HepG2 (cell line): ENCODE results near the gene EEF1A2. TPM values are rescaled to one million over a fixed set of nuclear protein-coding genes. Genes with fewer than 3 reads are reported as not detected.
A peak's percentile ranks its signal among the peaks of the same experiment; 100 is the strongest.

Experiments used
- ARNT ChIP-seq: fragments of 450-650 bp; IDR thresholded peaks from 2 replicates; pipeline ENCODE4 v1.6.1; 2017
- GATAD2A ChIP-seq: IDR thresholded peaks from 2 replicates; pipeline ENCODE4 v1.6.1; 2016
- JUN ChIP-seq: sonication (generic); formaldehyde crosslinking; IDR thresholded peaks from 2 replicates; pipeline ENCODE4 v1.4.0; 2020; ENCODE audit warnings: mild to moderate bottlenecking, missing genetic modification reagents
- KLF11 ChIP-seq: IDR thresholded peaks from 2 replicates; pipeline ENCODE4 v1.6.1; 2016; ENCODE audit warnings: missing compliant biosample characterization
- PBX2 ChIP-seq: IDR thresholded peaks from 2 replicates; pipeline ENCODE4 v1.6.1; 2016; ENCODE audit warnings: control low read depth
- PHB2 ChIP-seq: fragments of 450-650 bp; IDR thresholded peaks from 2 replicates; pipeline ENCODE4 v1.6.1; 2018; ENCODE audit not compliant: partially characterized antibody
- RAD51 ChIP-seq: fragments of 450-650 bp; IDR thresholded peaks from 2 replicates; pipeline ENCODE4 v1.6.1; 2016; ENCODE audit warnings: borderline replicate concordance
- RFXAP ChIP-seq: sonication (generic); formaldehyde crosslinking; IDR thresholded peaks from 2 replicates; pipeline ENCODE4 v1.4.0; 2020; ENCODE audit warnings: missing genetic modification reagents, borderline replicate concordance
- SKIL ChIP-seq: sonication (generic); formaldehyde crosslinking; IDR thresholded peaks from 2 replicates; pipeline ENCODE4 v1.8.0; 2022; ENCODE audit warnings: missing genetic modification reagents, mild to moderate bottlenecking, moderate library complexity, borderline replicate concordance
- SUZ12 ChIP-seq: fragments of 150-350 bp; IDR thresholded peaks from 2 replicates; pipeline ENCODE4 v1.6.1; 2014; ENCODE audit warnings: low read depth, low read length
- ZBTB10 ChIP-seq: sonication (generic); formaldehyde crosslinking; IDR thresholded peaks from 2 replicates; pipeline ENCODE4 v1.4.0; 2020; ENCODE audit warnings: missing genetic modification reagents, borderline replicate concordance
- ZFY ChIP-seq: sonication (generic); formaldehyde crosslinking; IDR thresholded peaks from 2 replicates; pipeline ENCODE4 v1.4.0; 2020; ENCODE audit warnings: missing genetic modification reagents
- ZMAT5 ChIP-seq: sonication (generic); formaldehyde crosslinking; IDR thresholded peaks from 2 replicates; pipeline ENCODE4 v1.5.0; 2020; ENCODE audit warnings: mild to moderate bottlenecking, low read depth, missing genetic modification reagents, borderline replicate concordance
- ZNF407 ChIP-seq: sonication (generic); formaldehyde crosslinking; IDR thresholded peaks from one replicate; pipeline ENCODE4 v1.5.1; 2020; ENCODE audit warnings: mild to moderate bottlenecking, missing genetic modification reagents; ENCODE audit errors: not compliant biosample characterization
- ZNF589 ChIP-seq: sonication (generic); formaldehyde crosslinking; conservative IDR thresholded peaks from 2 replicates; pipeline ENCODE4 v1.8.0; 2022; ENCODE audit warnings: mild to moderate bottlenecking, moderate library complexity, missing genetic modification reagents
- ZNF83 ChIP-seq: sonication (generic); formaldehyde crosslinking; IDR thresholded peaks from 2 replicates; pipeline ENCODE4 v1.4.0; 2020; ENCODE audit warnings: missing genetic modification reagents, mild to moderate bottlenecking, borderline replicate concordance
- ZSCAN30 ChIP-seq: sonication (generic); formaldehyde crosslinking; IDR thresholded peaks from 2 replicates; pipeline ENCODE4 v1.5.0; 2020; ENCODE audit warnings: mild to moderate bottlenecking, missing genetic modification reagents
- polyA plus RNA-seq, 8 experiments: library from polyadenylated mRNA; depleted of rRNA in 3 of 8; stranded (reverse) in 7 of 8; unstranded in 1 of 8; fragments of >200 nt; fragmentation: Illumina TruSeq in 4 of 8; extraction: Trizol in 4 of 8; gene quantifications; 2 replicates each; pipeline versions ENCODE4 v1.2.1 to v1.2.3, GENCODE V29; 2011 to 2016; ENCODE audit warnings: low read depth in 4 of 8, missing spikeins in 1 of 8, mixed read lengths in 1 of 8; ENCODE audit not compliant: insufficient read depth in 1 of 8
- total RNA-seq, 5 experiments: library from RNA; depleted of rRNA; stranded (reverse); fragments of >200 nt; fragmentation: Illumina TruSeq; extraction: Trizol; gene quantifications; 2 replicates each; pipeline ENCODE4 v1.2.3, GENCODE V29; 2016; ENCODE audit warnings: low read depth in 1 of 5

Gene EEF1A2
- total and polyA plus RNA-seq, 2 of the 13 experiments (the other 11 are each of a cell fraction or from before 2014, with no cell fraction given) = 0.44 to 0.87 TPM

- no peak for TF ChIP-seq ZNF407 (CRISPR knock-in tag)
- no peak for TF ChIP-seq GATAD2A (CRISPR knock-in tag)
- TF ChIP-seq ZFY = peak; percentile 60; the same call in 1 of the 2 replicates
- TF ChIP-seq ZSCAN30 (CRISPR knock-in tag) = no peak
- no peak for TF ChIP-seq KLF11 (CRISPR knock-in tag)
- no peak for TF ChIP-seq ARNT
- no peak for TF ChIP-seq SUZ12
- TF ChIP-seq SKIL = no peak
- no peak for TF ChIP-seq JUN (CRISPR knock-in tag)
- TF ChIP-seq RAD51 = no peak
- no peak for TF ChIP-seq ZMAT5 (CRISPR knock-in tag)
- no peak for TF ChIP-seq ZBTB10 (CRISPR knock-in tag)
- TF ChIP-seq ZNF589 (CRISPR knock-in tag) = no peak
- no peak for TF ChIP-seq PBX2 (CRISPR knock-in tag)
- no peak for TF ChIP-seq ZNF83 (CRISPR knock-in tag)
- no peak for TF ChIP-seq PHB2
- TF ChIP-seq RFXAP = 0 out of 2 replicates have a peak, but pooled peaks have one; percentile 31
These were observed 21.6 kb upstream of the EEF1A2 start, which contains the start of gene PPDPF (continued) for GRCh38 chr20:63520504-63520933.
